ENCODE measurements around the gene SUPT3H. TPM values are rescaled to one million over a fixed set of nuclear protein-coding genes. Genes with fewer than 3 reads are reported as not detected.

SUPT3H gene
- total and polyA plus RNA-seq, 2 donors (not counting 1 experiment from before 2014, with no cell fraction given): 5.5 to 12.4 TPM

DNA sequence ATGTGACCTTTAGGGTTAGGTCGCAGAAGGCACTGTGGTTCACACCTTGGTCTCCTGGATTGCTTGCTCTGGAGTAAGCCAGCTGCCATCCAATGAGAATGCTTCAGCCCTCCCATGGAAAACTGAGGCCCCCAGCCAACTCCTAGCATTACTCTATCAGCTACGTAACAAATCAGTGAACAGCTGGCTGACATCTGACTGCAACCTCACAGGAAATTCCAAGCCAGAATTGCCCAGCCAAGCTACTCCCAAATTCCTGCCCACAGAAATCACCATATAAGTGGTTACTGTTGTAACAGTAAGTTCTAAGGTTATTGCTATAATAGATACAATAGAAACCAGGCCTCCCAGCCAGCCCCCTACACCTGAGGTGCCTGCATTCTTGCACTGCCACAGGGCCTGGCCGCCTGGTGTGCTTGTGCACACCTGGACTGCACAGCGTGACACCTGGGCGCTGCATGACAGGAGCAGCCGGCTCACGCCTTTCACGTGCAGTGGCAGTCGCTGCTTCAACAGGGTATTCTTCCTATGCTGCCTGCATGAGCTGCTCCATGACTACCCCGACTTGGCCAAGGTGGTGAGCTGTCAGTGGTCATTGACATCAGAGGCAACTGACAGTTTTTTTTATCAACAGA lies 479.3 kb downstream of the SUPT3H start:
- TF ChIP-seq, protein P1, sequence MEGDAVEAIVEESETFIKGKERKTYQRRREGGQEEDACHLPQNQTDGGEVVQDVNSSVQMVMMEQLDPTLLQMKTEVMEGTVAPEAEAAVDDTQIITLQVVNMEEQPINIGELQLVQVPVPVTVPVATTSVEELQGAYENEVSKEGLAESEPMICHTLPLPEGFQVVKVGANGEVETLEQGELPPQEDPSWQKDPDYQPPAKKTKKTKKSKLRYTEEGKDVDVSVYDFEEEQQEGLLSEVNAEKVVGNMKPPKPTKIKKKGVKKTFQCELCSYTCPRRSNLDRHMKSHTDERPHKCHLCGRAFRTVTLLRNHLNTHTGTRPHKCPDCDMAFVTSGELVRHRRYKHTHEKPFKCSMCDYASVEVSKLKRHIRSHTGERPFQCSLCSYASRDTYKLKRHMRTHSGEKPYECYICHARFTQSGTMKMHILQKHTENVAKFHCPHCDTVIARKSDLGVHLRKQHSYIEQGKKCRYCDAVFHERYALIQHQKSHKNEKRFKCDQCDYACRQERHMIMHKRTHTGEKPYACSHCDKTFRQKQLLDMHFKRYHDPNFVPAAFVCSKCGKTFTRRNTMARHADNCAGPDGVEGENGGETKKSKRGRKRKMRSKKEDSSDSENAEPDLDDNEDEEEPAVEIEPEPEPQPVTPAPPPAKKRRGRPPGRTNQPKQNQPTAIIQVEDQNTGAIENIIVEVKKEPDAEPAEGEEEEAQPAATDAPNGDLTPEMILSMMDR (IDR thresholded peaks at IDR 0.05): no peak
- no peak for TF ChIP-seq EZH2 (IDR thresholded peaks at IDR 0.05; ENCODE audit: borderline replicate concordance, insufficient read depth, low read depth, low read length, poor library complexity, severe bottlenecking)
- H3K27ac ChIP-seq (ENCODE audit: low read length in 2 of 2): no peak overlapping the region
- H4K20me1 ChIP-seq (ENCODE audit: control insufficient read depth, insufficient read depth, low read length, poor library complexity, severe bottlenecking): no peaks in the 10 kb centered on the region
- Mint-ChIP-seq H3K27me3 (no peaks in the 10 kb centered on the region), H3K27ac (no peak overlapping the region), H3K4me1 (no peaks in the 10 kb centered on the region), H3K9me3 (ENCODE audit: insufficient read depth) (peaks cover 5% of the 10 kb centered on the region), H3K4me3 (no peak overlapping the region)
- H3K4me1 ChIP-seq (ENCODE audit: control insufficient read depth in 2 of 2, insufficient read depth in 2 of 2, low read length in 2 of 2): no peaks in the 10 kb centered on the region
- H3K36me3 ChIP-seq (replicated peaks in 1 of 2; ENCODE audit: control extremely low read depth in 1 of 2, control insufficient read depth in 1 of 2, extremely low read depth in 1 of 2, insufficient read depth in 2 of 2, low read length in 1 of 2): no peaks in the 10 kb centered on the region
- H3K4me2 ChIP-seq (replicated peaks; ENCODE audit: low read depth, low read length, poor library complexity, severe bottlenecking): no peak overlapping the region
- H3K79me2 ChIP-seq (ENCODE audit: control insufficient read depth, insufficient read depth, low read length): no peaks in the 10 kb centered on the region
- no peak for ATAC-seq (ENCODE audit: low read depth)
- ChIA-PET CTCF (no interaction called here), POLR2A (no interaction called here)
- no peak for DNase-seq
- no peak overlapping the region for H2AFZ ChIP-seq (ENCODE audit: insufficient read depth, low read depth, low read length, poor library complexity, severe bottlenecking)
- H3K27me3 ChIP-seq (replicated peaks in 1 of 4; ENCODE audit: control extremely low read depth in 1 of 4, control insufficient read depth in 3 of 4, insufficient read depth in 4 of 4, low read length in 3 of 4): no peaks in the 10 kb centered on the region
- 95% methylated on average over 10 of the region's 10 CpGs for WGBS (ENCODE audit: insufficient coverage)
- no peak overlapping the region for H3K4me3 ChIP-seq (ENCODE audit: control extremely low read depth in 1 of 5, extremely low read depth in 1 of 5, insufficient read depth in 1 of 5, low read depth in 2 of 5, low read length in 4 of 5)
- intact Hi-C loops (cut with micrococcal nuclease): no loop called here
- no peak overlapping the region for H3K9ac ChIP-seq (ENCODE audit: low read length)
- H3K9me3 ChIP-seq (ENCODE audit: control extremely low read depth in 1 of 3, control insufficient read depth in 2 of 3, insufficient read depth in 1 of 3, low read length in 2 of 3): peaks cover 0 to 4% (median 0%) of the 10 kb centered on the region in 3 donors

DNA sequence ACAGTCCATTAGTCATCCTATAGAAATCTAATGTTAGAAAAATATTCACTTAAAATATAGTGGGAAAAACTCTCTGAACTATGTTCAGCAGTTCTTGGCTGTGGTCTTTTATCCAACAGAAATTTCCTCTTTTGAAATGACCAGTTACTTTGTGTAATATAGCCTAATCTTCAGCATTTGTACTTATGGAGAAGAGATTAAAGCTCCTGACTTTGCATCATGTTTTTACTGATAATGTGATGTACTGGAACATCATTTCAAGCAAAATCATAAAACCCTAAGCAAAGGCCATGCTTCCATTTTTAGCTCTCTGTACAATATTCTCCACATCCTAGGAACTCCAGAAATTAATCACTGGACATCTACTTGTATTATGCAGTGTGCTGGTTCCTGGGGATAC lies 480.4 kb downstream of the SUPT3H start:
- Histone ChIP-seq H3K4me2 (replicated peaks; ENCODE audit: low read depth, low read length, poor library complexity, severe bottlenecking) (no peak overlapping the region), H3K27me3 (replicated peaks in 1 of 4; ENCODE audit: control extremely low read depth in 1 of 4, control insufficient read depth in 3 of 4, insufficient read depth in 4 of 4, low read length in 3 of 4) (no peaks in the 10 kb centered on the region), H3K79me2 (ENCODE audit: control insufficient read depth, insufficient read depth, low read length) (no peaks in the 10 kb centered on the region), H3K36me3 (replicated peaks in 1 of 2; ENCODE audit: control extremely low read depth in 1 of 2, control insufficient read depth in 1 of 2, extremely low read depth in 1 of 2, insufficient read depth in 2 of 2, low read length in 1 of 2) (no peaks in the 10 kb centered on the region), H2AFZ (ENCODE audit: insufficient read depth, low read depth, low read length, poor library complexity, severe bottlenecking) (no peak overlapping the region), H3K9ac (ENCODE audit: low read length) (no peak overlapping the region), H3K27ac (ENCODE audit: low read length in 2 of 2) (no peak overlapping the region), H3K4me3 (ENCODE audit: control extremely low read depth in 1 of 5, extremely low read depth in 1 of 5, insufficient read depth in 1 of 5, low read depth in 2 of 5, low read length in 4 of 5) (no peak overlapping the region), H4K20me1 (ENCODE audit: control insufficient read depth, insufficient read depth, low read length, poor library complexity, severe bottlenecking) (no peaks in the 10 kb centered on the region), H3K4me1 (ENCODE audit: control insufficient read depth in 2 of 2, insufficient read depth in 2 of 2, low read length in 2 of 2) (no peaks in the 10 kb centered on the region), H3K9me3 (ENCODE audit: control extremely low read depth in 1 of 3, control insufficient read depth in 2 of 3, insufficient read depth in 1 of 3, low read length in 2 of 3) (peaks cover 0 to 4% (median 0%) of the 10 kb centered on the region in 3 donors)
- ChIA-PET POLR2A (no interaction called here), CTCF (no interaction called here)
- intact Hi-C loops (cut with micrococcal nuclease): no loop called here
- Mint-ChIP-seq H3K4me1 (no peaks in the 10 kb centered on the region), H3K27me3 (no peaks in the 10 kb centered on the region), H3K9me3 (ENCODE audit: insufficient read depth) (peaks cover 5% of the 10 kb centered on the region), H3K27ac (no peak overlapping the region), H3K4me3 (no peak overlapping the region)
- DNase-seq (no peak), ATAC-seq (ENCODE audit: low read depth) (no peak)
- no peak for TF ChIP-seq EZH2 (IDR thresholded peaks at IDR 0.05; ENCODE audit: borderline replicate concordance, insufficient read depth, low read depth, low read length, poor library complexity, severe bottlenecking)
- TF ChIP-seq, protein P1 (IDR thresholded peaks at IDR 0.05): no peak

Data from B cell (primary cell).